ENCODE data around the gene RFX4. TPM values are rescaled to one million over a fixed set of nuclear protein-coding genes. Genes with fewer than 3 reads are reported as not detected.

RFX4 gene
- total and polyA plus RNA-seq, 2 donors (not counting 3 experiments of a cell fraction or from before 2014, with no cell fraction given) = not detected

DNA sequence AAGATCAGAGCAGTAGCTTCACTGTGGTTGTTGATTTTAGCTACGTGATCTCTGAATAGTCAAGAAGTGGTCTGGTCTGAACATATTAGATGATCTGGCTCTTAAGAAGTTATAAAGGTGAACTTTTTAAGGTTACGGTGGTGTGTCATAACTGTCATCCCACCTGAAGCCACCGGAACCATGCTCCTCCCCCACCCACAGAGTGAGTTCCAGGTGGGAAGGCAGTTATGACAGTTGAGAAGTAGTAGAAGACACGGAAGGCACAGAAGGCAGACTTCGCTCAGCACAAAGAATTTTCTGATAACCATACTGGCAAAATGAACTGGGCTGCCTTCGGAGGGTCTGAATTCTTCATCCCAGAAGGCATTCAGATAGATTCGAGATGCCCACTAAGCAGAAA, 101.7 kb downstream of the RFX4 start:
- Histone ChIP-seq H3K9me1 (replicated peaks; ENCODE audit: control insufficient read depth, extremely low read depth, insufficient read depth, low read length) (no peaks in the 10 kb centered on the region), H4K20me1 (replicated peaks; ENCODE audit: control insufficient read depth, extremely low read depth, insufficient read depth, low read length) (no peaks in the 10 kb centered on the region), H3K4me3 (replicated peaks in 1 of 3; ENCODE audit: insufficient read depth in 1 of 3, low read depth in 1 of 3, low read length in 3 of 3) (no peak overlapping the region), H3K27ac (ENCODE audit: insufficient read depth, low read depth, low read length) (no peak overlapping the region), H3K79me2 (ENCODE audit: control insufficient read depth, insufficient read depth, low read length) (no peaks in the 10 kb centered on the region), H2AFZ (ENCODE audit: low read depth, low read length) (no peak overlapping the region), H3K4me2 (ENCODE audit: insufficient read depth, low read length) (no peak overlapping the region), H3K4me1 (ENCODE audit: control insufficient read depth, extremely low read depth, insufficient read depth, low read length) (no peaks in the 10 kb centered on the region), H3K27me3 (ENCODE audit: control insufficient read depth in 2 of 2, insufficient read depth in 2 of 2, low read length in 2 of 2) (peaks cover 0 to 2% of the 10 kb centered on the region in 2 experiments), H3K9me3 (replicated peaks; ENCODE audit: control insufficient read depth, insufficient read depth, low read length) (no peaks in the 10 kb centered on the region), H3K9ac (replicated peaks; ENCODE audit: extremely low read depth, insufficient read depth, low read length) (no peak overlapping the region), H3K36me3 (ENCODE audit: control insufficient read depth in 2 of 2, extremely low read depth in 1 of 2, insufficient read depth in 2 of 2, low read length in 2 of 2) (no peaks in the 10 kb centered on the region)
- no TSS peak for BruUV-seq (replicated peaks)
- dilution Hi-C loops (cut with MboI; ENCODE audit: extremely low pct_ligation_motif_present, low sequenced_read_pairs) = no loop called here
- FAIRE-seq = no peak
- intact Hi-C loops (cut with micrococcal nuclease) = no loop called here
- no peak for DNase-seq (ENCODE audit: low read depth, low spot score)
- ChIA-PET POLR2A (no interaction called here), CTCF (interaction anchor here (1.8 kb wide), 1 partner anchor 157 kb away, joined by 6 read pairs; no protein-coding TSS in a partner anchor)
- TF ChIP-seq EZH2 (IDR thresholded peaks at IDR 0.05; ENCODE audit: borderline replicate concordance, low read depth, low read length, severe bottlenecking) = no peak
- no peak for TF ChIP-seq POLR2AphosphoS5 (IDR thresholded peaks at IDR 0.05; ENCODE audit: insufficient read depth, low read depth, low read length)
- TF ChIP-seq, protein P1, sequence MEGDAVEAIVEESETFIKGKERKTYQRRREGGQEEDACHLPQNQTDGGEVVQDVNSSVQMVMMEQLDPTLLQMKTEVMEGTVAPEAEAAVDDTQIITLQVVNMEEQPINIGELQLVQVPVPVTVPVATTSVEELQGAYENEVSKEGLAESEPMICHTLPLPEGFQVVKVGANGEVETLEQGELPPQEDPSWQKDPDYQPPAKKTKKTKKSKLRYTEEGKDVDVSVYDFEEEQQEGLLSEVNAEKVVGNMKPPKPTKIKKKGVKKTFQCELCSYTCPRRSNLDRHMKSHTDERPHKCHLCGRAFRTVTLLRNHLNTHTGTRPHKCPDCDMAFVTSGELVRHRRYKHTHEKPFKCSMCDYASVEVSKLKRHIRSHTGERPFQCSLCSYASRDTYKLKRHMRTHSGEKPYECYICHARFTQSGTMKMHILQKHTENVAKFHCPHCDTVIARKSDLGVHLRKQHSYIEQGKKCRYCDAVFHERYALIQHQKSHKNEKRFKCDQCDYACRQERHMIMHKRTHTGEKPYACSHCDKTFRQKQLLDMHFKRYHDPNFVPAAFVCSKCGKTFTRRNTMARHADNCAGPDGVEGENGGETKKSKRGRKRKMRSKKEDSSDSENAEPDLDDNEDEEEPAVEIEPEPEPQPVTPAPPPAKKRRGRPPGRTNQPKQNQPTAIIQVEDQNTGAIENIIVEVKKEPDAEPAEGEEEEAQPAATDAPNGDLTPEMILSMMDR (IDR thresholded peaks at IDR 0.05; ENCODE audit: extremely low read depth in 1 of 2, insufficient read depth in 1 of 2, low read depth in 1 of 2, low read length in 2 of 2) = no peak
- no peak for TF ChIP-seq MAX (IDR thresholded peaks at IDR 0.05; ENCODE audit: insufficient read depth, insufficient read length)
- TF ChIP-seq JUN (IDR thresholded peaks at IDR 0.05; ENCODE audit: borderline replicate concordance, insufficient read depth, insufficient read length, low read depth) = no peak
- no peak for TF ChIP-seq MYC (IDR thresholded peaks at IDR 0.05; ENCODE audit: low read depth, low read length)
- TF ChIP-seq POLR2A (IDR thresholded peaks at IDR 0.05; ENCODE audit: low read depth, low read length) = no peak
- TF ChIP-seq GATA2 (IDR thresholded peaks at IDR 0.05; ENCODE audit: insufficient read depth, insufficient read length, low read depth, low read length) = no peak
- no peak for TF ChIP-seq FOS (IDR thresholded peaks at IDR 0.05; ENCODE audit: borderline replicate concordance, insufficient read depth, low read length)

Data from endothelial cell of umbilical vein (primary cell).